Measurements from ENCODE around the gene TNFRSF21.
A peak's percentile ranks its signal among the peaks of the same experiment; 100 is the strongest.

The TNFRSF21 gene

DNA sequence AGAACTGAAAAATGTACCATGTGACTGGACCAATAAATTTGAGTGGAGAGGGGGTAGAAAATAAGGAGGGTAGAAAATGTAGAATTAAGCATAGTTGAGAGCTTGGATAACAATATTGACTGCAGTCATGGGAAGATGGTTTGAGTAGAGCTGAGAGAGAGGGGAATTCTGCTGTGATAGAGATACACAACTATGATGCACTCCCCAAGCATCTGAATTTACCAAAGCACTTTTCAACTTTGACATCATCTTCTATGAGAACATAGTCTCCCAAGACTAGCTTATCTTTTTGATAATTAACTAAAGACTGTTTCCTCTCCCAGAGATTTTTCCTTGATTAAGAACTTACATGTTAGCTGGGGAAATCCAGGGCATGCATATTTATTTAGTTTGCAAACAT, 103.1 kb downstream of the TNFRSF21 start:
- no peak for DNase-seq

DNA sequence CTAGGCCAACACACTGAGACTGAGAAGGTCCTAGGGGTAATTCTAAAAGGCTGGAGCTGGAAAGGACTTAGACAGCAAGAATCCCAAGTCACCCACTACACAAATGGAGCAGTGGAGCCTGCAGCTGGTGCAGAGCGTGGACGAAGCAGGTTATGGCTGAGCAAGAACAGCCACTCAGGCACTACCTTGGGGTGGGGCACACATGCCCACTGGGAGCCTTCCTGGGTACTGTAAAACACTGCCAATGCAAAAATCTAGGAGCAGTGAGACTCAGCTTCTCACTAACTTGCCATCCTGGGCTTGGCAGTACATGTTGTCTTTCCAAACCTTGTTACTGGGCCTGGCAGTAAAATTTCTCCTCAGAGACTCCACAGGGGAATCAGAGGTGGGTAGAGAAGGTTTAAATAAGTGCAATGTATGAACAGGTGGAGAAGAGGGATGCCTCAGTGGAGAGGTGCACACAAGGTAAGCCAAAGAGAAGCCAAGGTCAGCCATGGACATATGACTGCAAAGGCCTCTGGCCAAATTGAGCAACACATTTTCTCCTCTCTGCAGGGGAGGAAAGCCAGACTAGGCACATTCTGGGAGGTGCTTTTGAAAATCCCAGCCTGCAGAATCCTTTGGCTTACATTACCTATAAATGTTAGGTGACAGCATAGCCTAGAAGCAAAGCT, 105.6 kb downstream of the TNFRSF21 start:
- DNase-seq = no peak

DNA sequence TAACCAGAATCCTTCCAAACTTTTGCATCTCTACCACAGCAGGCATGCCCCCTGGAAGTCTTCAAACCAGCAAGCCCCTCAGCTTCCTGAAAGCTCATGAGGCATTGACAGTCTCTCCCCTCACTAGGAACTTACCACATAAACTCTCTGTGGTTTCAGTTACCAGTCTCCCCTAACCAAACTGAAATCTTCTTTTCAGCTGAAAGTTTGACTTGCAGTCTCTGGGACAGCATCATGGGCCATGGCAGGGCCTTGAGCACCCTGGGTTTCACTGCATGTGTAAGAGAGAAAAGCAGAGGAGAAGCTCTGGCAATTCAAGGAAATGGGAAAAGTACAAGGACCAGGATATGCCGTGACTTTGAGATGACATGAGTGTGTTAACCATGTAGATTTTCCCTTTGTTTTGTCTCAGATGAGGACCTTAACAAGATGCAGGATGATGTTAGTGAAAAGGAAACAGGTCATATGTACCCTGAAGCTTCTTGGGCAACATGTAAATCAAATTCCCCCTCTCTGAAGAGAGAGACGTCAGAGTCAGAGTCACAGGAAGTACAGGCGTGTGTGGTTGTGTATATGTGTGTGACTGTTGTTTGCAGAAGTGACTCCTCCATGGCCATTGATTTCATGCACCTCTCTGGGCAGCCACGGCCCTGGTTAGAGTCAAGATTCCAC, 106.3 kb downstream of the TNFRSF21 start:
- DNase-seq = peak; percentile 3 to 8

DNA sequence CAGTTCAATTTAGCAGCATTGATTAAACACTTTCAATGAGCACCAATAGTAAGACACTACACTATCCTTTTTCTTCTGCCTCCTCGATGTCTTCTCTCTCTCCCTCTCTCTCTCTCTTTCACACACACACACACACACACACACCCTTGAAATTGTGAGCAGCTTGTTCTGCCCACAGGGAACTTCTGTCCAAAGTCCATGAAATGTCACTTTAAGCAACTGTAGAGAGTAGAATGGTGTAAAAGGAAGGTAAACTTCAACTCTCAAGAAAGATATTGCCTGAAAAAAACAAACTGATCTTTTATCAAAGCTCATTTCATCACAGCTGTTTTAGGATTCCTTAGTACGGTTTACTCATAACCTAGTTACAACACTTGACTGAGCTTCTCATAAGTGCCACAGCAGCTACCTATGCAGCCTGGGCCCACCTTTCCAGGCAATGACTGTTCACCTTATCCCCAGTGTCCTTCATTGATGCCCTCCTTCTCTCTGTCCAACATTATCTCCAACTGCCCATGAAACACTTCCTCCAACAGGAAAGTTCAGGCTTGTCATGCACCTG, 107.0 kb downstream of the TNFRSF21 start:
- DNase-seq = no peak

DNA sequence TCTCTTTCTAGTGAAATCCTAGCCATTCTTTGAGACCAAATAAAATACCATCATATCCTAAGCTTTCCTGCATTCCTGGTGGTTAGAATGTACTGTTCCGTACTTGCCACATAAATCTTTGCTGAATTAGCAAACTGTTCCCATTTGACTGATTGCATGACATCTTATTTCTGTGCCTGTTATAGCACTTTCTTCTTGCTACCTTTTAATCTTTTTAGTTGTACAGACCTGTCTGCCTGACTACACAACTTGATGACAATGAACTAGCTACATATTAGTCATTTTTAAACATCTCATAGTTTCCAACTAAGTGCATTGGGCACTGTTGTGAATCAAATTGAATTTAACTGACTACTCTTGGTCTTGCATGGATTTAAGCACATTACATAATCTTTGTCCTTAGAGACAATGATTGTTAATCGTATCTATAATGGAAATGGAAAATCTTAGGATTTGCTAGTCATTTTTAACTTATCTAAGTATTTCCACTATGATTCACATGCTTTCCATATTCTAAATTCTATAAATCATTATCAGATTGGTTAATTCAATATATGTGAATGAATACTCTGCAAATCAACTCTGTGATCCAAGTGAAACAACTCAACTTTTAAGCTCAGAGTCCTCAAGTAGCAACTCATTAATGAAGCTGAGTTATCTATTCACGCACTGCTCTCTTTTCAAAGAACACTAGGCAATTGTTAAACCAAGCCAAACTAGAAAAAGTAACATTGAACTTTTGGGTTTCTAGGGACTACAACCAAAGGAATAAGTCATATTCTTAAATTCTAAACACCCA, 109.0 kb downstream of the TNFRSF21 start:
- no peak for DNase-seq

DNA sequence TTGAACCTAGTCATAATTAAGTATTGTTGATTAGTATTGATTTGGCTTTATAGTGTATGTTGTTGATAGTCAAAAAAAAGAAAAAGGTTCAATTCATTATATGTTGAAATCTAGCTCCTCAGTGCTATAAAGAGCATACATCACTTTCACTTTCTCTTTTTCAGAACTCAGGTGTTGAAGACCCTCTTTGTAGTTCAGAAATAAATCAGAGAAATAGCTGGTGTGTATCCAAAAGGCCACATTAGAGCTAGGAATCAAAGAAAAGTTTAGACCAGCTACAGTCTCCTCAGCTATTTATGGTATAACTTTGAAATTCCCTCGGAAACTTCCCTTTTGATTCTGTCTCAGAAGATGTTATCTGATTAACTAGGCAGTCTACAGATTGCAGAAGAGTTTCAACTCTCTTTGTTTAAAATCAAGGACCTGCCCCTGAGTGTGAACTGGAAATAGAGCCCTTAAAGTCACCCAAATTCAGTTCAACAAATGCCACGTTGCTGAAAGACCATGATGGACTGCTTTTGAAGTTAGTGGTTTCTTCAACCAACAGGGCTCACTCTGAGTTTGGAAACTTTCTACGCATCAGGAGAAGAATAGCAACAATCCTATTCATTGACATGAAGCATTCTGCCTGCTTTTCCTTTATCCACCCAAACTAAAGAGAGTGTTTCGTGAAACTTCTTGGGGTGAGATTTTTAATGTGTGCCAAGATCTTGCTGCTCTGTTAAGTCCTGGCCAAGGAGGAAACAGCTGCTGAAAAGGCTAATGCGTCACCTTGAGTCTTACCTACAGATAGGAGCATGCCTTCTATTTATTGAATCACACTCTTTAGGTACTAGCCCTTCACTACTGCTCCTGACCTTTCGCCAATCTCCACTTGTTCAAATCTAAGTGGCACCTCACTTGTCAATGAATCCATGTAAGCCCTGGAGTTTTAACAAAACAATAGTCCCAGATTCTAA, 111.7 kb downstream of the TNFRSF21 start:
- DNase-seq = no peak

DNA sequence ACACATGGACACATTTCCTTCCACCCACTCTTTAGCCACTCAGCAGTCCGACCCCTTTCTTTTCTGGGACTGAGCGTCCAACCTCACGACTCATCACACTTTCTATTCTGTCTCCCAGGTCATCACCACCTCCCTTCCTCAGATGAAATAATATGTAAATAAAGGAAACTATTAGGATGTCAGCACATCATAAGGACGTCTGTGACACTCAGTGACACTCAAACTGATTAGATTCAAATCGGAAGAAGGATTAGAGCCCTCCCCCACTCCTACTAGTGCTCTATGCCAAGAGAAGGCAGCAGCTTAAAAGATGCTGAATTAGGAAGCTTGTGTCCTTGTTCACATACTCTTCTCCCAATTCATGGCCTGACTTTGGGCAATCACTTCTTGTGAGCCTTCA, 113.6 kb downstream of the TNFRSF21 start:
- DNase-seq = no peak

DNA sequence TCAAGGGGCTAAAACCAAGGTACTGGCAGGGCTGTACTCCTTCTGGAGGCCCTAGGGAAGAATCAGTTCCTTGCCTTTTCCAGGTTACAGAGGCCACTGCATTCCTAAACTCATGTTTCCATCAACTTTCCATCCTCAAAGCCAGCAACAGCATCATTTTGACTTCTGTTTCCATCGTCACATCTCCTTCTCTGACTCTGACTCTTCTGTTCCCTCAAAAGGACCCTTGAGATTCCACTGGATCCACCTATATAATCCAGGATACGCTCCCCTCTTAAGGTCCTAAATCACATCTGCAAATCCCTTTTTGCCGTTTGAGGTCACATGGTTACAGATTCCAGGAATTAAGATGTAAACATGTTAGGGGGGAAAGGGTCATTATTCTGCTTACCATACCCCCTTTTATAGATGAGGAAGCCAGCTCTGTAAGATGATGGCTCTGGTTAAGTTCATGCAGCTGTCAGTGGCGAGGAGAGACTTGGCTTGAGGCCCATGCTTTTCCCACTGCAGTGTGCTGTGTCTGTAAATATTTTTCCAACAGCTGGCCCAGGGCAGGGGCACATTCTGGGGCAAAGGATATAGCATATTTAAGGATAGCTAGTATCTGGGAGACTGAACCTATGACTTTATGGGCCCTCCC, 114.6 kb downstream of the TNFRSF21 start:
- no peak for DNase-seq

DNA sequence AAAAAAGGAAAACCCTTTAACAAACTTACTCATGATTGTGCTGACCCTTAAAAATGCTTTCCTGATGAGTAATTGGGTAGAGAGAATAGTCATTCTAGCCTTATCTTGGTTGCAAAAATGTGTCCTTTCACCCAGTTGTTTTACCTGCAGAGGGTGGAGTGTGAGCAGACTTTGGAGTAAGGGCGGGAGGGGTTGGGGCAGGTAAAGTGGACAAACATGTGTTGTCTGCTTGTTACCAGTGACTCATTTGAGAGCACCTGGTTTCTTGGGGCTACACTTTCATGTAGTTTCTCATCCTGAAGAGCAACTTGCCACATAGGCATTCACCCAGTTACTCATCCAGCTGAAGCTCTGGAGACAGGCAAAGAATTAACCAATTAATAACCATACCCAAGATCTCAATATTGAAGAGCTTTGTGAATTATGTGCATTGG, 121.1 kb downstream of the TNFRSF21 start:
- no peak for DNase-seq

DNA sequence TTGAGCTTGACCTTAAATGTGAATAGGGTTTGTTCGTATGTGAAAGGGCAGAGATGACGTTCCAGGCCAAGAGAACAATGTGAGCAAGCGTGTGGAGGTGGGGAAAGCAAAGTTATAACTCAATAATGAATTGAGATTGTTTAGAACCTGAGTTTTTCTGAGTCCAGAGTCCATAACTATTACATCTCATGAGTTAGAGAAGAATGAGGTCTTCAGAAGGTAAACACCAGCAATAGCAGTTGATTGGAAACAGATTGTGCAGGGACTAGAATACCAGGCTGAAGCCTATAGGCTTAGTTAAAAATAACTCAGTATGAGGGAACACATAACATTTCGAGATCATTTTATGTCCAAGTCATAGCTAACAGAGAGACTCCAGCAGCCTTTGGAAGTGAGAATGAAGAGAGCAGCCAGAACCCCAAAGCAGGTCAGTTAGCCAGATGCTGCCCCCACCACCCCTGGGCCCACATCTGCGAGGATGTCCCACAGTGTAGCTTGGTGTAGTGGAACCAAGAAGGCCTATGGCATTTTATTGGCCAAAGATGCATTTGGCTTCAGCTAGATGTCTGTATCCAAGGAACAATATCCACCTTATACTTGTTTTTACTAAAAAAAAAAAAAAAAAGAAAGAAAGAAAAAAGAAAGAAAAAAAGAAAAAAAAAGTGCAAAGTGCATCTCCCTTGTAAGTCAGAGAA, 121.7 kb downstream of the TNFRSF21 start:
- no peak for DNase-seq

DNA sequence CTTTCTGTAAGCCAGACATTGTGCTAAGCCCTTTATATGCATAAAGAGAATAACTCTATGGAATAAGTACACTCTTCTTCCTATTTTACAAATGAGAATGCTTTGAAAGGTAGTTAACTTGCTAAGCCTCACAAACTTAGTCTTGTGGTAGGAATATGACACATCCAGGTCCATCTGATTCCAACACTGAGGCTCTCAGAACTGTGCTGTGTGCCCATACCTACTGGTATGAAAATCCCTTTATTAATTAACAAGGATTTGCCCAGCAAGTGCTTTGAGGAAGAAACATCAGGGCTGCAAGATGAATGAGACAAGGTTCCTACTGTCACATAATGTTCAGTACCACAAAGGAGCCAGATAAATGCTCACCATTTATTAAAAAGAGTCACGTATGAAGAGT, 122.6 kb downstream of the TNFRSF21 start:
- DNase-seq = no peak

DNA sequence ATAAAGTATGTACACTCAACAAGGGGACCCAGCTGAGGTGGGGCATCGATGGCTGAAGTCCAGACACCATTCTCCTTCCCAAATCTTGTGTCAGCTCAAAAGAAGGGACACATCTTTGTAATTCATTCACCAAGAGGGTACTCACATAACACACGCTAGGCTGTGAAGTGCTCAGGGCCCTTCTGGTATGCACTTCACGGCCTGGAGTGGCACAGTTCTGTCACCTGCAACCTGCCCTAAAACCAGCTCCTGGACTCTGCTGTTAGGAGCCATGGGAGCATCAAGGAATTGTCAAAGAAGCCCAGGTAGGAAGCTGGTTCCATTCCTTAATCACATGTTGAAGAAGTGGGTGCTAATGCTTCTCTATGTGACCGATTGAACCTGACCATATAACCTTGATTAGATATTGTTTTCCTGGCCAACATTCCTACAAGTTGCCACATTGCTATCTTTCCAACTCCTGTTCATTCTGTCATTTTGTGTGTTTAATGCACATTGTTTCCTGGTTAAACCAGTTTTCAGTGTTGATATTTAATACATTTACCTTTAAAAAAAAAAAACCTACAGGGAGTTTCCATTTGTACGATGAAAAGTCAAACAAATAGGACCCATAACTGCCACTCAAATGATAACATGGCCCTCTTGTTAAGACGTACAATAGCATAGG, 127.3 kb downstream of the TNFRSF21 start:
- DNase-seq = no peak

DNA sequence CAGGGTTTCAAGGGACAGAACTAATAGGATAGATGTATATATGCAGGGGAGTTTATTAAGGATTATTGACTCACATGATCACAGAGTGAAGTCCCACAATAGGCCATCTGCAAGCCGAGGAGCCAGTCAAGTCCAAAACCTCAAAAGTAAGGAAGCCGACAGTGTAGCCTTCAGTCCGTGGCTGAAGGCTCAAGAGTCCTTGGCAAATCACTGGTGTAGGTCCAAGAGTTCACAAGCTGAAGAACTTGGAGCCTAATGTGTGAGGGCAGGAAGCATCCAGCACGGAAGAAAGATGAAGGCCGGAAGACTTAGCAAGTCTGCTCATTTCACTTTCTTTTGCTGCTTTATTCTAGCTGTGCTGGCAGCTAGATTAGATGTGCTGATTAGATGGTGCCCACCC, 128.0 kb downstream of the TNFRSF21 start:
- DNase-seq = no peak

Measured in Kasumi-1 (cell line).